ENCODE results near the gene SLC52A1.

SLC52A1 gene

GRCh38 chr17:4986951-4987766 lies 48.1 kb downstream of the SLC52A1 start, which contains the start of gene CAMTA2:
TSS of gene CAMTA2 (minus strand) at chr17:4987675. CDS start at chr17:4986222, 1,453 bp downstream.
- DNase-seq: peak; percentile 91

DNA sequence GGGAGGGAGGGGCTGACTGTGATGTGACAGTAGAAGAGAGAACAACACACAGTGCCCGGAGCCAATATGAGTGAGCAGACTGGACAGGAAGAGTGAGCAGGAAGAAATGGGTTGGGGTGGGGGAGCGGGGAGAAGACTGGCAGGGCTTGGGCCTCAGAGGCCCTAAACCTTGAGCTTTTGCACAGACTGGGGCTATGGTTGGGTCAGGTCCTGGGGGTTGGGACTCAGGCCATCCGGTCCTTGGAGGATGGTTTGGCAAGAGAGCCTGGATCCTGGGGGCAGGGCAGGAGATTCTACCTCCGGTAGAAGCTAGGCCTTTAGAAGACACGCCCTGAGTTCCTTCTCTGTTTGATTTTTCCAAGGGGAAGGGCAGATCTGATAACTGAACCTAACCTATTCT lies 48.8 kb downstream of the SLC52A1 start:
- no peak for DNase-seq

Measured in T-helper 9 cell (primary cell).